ENCODE measurements around the gene KAT2A.

DNA sequence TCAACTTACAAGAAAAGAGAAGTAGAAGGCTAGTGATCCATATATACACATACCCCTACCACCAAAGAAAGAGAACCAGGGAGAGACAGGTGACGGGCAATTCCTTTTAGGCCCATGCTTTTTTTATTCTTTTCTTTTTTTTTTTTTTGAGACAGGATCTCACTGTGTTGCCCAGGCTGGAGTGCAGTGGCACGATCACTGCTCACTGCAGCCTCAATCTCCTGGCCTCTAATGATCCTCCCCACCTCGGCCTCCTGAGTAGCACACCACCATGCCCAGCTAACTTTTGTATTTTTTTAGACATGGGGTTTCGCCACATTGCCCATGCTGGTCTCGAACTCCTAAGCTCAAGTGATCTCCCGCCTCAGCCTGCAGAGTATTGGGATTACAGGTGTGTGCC lies 6.2 kb upstream of the KAT2A start:
- TF ChIP-seq CTCF (IDR thresholded peaks at IDR 0.05) (no peak), POLR2A (IDR thresholded peaks at IDR 0.05) (no peak)
